ENCODE data around the gene ZFYVE28.
A peak's percentile ranks its signal among the peaks of the same experiment; 100 is the strongest.
"Not testable (repeated sequence)": the region's sequence is repeated elsewhere in the genome, so short reads cannot be mapped to it uniquely, and the experiment has no call there.

Gene ZFYVE28

GRCh38 chr4:2446656-2447564 is 28.5 kb upstream of the ZFYVE28 start:
- no peak for DNase-seq

- no peak for DNase-seq
Measured at GRCh38 chr4:2445571-2445970, 27.1 kb upstream of the ZFYVE28 start.

- DNase-seq, result no peak
Measured at GRCh38 chr4:2445130-2445529, 26.7 kb upstream of the ZFYVE28 start.

GRCh38 chr4:2443956-2444740 is 25.7 kb upstream of the ZFYVE28 start:
- no peak for DNase-seq

- no peak for DNase-seq
Measured at GRCh38 chr4:2443061-2443730, 24.8 kb upstream of the ZFYVE28 start.

GRCh38 chr4:2442175-2442993 is 23.9 kb upstream of the ZFYVE28 start:
- no peak for DNase-seq

GRCh38 chr4:2441393-2442174 is 23.1 kb upstream of the ZFYVE28 start:
- peak; percentile 20 for DNase-seq

GRCh38 chr4:2438822-2439718 is 20.6 kb upstream of the ZFYVE28 start:
- no peak for DNase-seq

- DNase-seq, result no peak
Measured at GRCh38 chr4:2437475-2438215, 19.2 kb upstream of the ZFYVE28 start.

- no peak for DNase-seq
Measured at GRCh38 chr4:2436761-2437474, 18.5 kb upstream of the ZFYVE28 start.

- DNase-seq, result no peak
Measured at GRCh38 chr4:2436301-2436700, 17.9 kb upstream of the ZFYVE28 start.

- no peak for DNase-seq
Measured at GRCh38 chr4:2434420-2434819, 16.0 kb upstream of the ZFYVE28 start.

- no peak for DNase-seq
Measured at GRCh38 chr4:2433609-2434350, 15.3 kb upstream of the ZFYVE28 start.

GRCh38 chr4:2432991-2433530 is 14.6 kb upstream of the ZFYVE28 start:
- no peak for DNase-seq

- no peak for DNase-seq
Measured at GRCh38 chr4:2432004-2432403, 13.6 kb upstream of the ZFYVE28 start.

GRCh38 chr4:2429945-2430757 is 11.7 kb upstream of the ZFYVE28 start:
- DNase-seq, result not testable (repeated sequence)

Data from NCI-H1436 (cell line).